K562 (cell line): Measurements from ENCODE around the gene SFPQ. TPM values are rescaled to one million over a fixed set of nuclear protein-coding genes. Genes with fewer than 3 reads are reported as not detected.
A peak's percentile ranks its signal among the peaks of the same experiment; 100 is the strongest.

Experiments used
- ADNP ChIP-seq: fragments of 200-800 bp; sonication (Bioruptor generic); IDR thresholded peaks from 2 replicates; pipeline ENCODE4 v1.6.1; 2016; ENCODE audit warnings: missing genetic modification characterization, missing compliant biosample characterization
- AFF4 ChIP-seq: sonication (generic); formaldehyde crosslinking; IDR thresholded peaks from 2 replicates; pipeline ENCODE4 v1.8.0; 2023; ENCODE audit warnings: mild to moderate bottlenecking, missing genetic modification reagents
- CTBP1 ChIP-seq: fragments of 450-650 bp; IDR thresholded peaks from 2 replicates; pipeline ENCODE4 v1.6.1; 2016; ENCODE audit warnings: borderline replicate concordance
- DIDO1 ChIP-seq: fragments of 450-650 bp; IDR thresholded peaks from 2 replicates; pipeline ENCODE4 v1.6.1; 2016; ENCODE audit warnings: low read depth, missing biosample characterization, missing genetic modification characterization
- POLR2A ChIP-seq: fragments of 450-650 bp; conservative IDR thresholded peaks from 2 replicates; pipeline ENCODE4 v1.6.1; 2016
- PREB ChIP-seq: sonication (generic); formaldehyde crosslinking; IDR thresholded peaks from 2 replicates; pipeline ENCODE4 v1.8.1; 2023; ENCODE audit warnings: mild to moderate bottlenecking, missing genetic modification reagents
- PRMT5 ChIP-seq: sonication (generic); formaldehyde crosslinking; IDR thresholded peaks from 2 replicates; pipeline ENCODE4 v1.5.0; 2020; ENCODE audit warnings: missing genetic modification reagents
- PTTG1 ChIP-seq: fragments of 450-650 bp; IDR thresholded peaks from 2 replicates; pipeline ENCODE4 v1.6.1; 2016; ENCODE audit warnings: low read depth, mild to moderate bottlenecking, missing genetic modification characterization, missing compliant biosample characterization
- ZNF12 ChIP-seq: sonication (generic); formaldehyde crosslinking; IDR thresholded peaks from 2 replicates; pipeline ENCODE4 v1.4.0; 2020; ENCODE audit warnings: mild to moderate bottlenecking, missing genetic modification reagents
- ZNF639 ChIP-seq, 2 experiments: fragments of 200-800 bp in 1 of 2; sonication (Bioruptor generic) in 1 of 2; sonication (generic) in 1 of 2; formaldehyde crosslinking in 1 of 2; IDR thresholded peaks in 1 of 2; conservative IDR thresholded peaks in 1 of 2; 2 replicates each; pipeline versions ENCODE4 v1.5.0 to v1.6.1; 2016 to 2020; ENCODE audit warnings: missing compliant biosample characterization in 1 of 2, missing genetic modification characterization in 1 of 2, missing genetic modification reagents in 1 of 2
- ZNF77 ChIP-seq: fragments of 250-450 bp; sonication (Bioruptor Pico); IDR thresholded peaks from 2 replicates; pipeline ENCODE4 v1.5.0; 2020
- polyA plus RNA-seq, 8 experiments: library from polyadenylated mRNA; depleted of rRNA in 4 of 8; stranded (reverse) in 5 of 8; unstranded in 3 of 8; fragments of >200 nt; fragmentation: Nextera tagmentation in 2 of 8; fragmentation: Illumina TruSeq in 1 of 8; extraction: Ambion mirVana in 2 of 8; extraction: Trizol in 1 of 8; gene quantifications; 2 replicates each; pipeline versions ENCODE4 v1.2.1 to v1.2.3, GENCODE V29; 2011 to 2014; ENCODE audit warnings: inconsistent platforms in 1 of 8, missing spikeins in 1 of 8
- total RNA-seq, 7 experiments: library from RNA; depleted of rRNA in 6 of 7; stranded (reverse); fragments of >200 nt in 6 of 7; fragmentation: Illumina TruSeq in 2 of 7; extraction: Trizol in 2 of 7; gene quantifications; 2 replicates each; pipeline versions ENCODE4 v1.2.1 to v1.2.3, GENCODE V29; 2011 to 2021; ENCODE audit warnings: low replicate concordance in 1 of 7
- TF ChIP-seq, protein P1 (sequence below), 2 experiments: fragments of 250-450 bp in 1 of 2; fragments of 450-650 bp in 1 of 2; sonication (Bioruptor Pico) in 1 of 2; IDR thresholded peaks; 2 replicates each; pipeline versions ENCODE4 v1.6.1 to v1.8.0; 2016 to 2021; ENCODE audit warnings: mild to moderate bottlenecking in 2 of 2, moderate library complexity in 2 of 2, missing compliant biosample characterization in 1 of 2, missing genetic modification characterization in 1 of 2
- TF ChIP-seq, protein P2 (sequence below): fragments of 250-450 bp; sonication (Bioruptor Pico); IDR thresholded peaks from 2 replicates; pipeline ENCODE4 v1.5.0; 2020; ENCODE audit warnings: mild to moderate bottlenecking, borderline replicate concordance
- TF ChIP-seq, protein P3 (sequence below): fragments of 450-650 bp; conservative IDR thresholded peaks from 2 replicates; pipeline ENCODE4 v1.6.1; 2016; ENCODE audit warnings: missing genetic modification characterization, low read depth, mild to moderate bottlenecking, control low read depth, missing compliant biosample characterization

SFPQ gene
- total and polyA plus RNA-seq, 9 of the 15 experiments (the other 6 are each of a cell fraction or from before 2014, with no cell fraction given) = 69.7 to 562 (median 399) TPM

GRCh38 chr1:35192056-35192852 lies 691 bp downstream of the SFPQ start (continued):
- 0 out of 2 replicates have a peak, but pooled peaks have one; percentile 9 for TF ChIP-seq AFF4 (CRISPR knock-in tag)
- no peak for TF ChIP-seq ZNF77 (CRISPR knock-in tag)
- TF ChIP-seq PRMT5 = no peak
- TF ChIP-seq ZNF639 (CRISPR knock-in tag; conservative IDR thresholded peaks at IDR 0.05 in 1 of 2, IDR thresholded peaks at IDR 0.05 in 1 of 2) = peak in 1 of 2 experiments; percentile 89; a peak in 2 of 4 replicates
- TF ChIP-seq ZNF12 = 0 out of 2 replicates have a peak, but pooled peaks have one; percentile 49
- no peak for TF ChIP-seq PTTG1
- no peak for TF ChIP-seq DIDO1
- TF ChIP-seq, protein P1, sequence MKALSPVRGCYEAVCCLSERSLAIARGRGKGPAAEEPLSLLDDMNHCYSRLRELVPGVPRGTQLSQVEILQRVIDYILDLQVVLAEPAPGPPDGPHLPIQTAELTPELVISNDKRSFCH (CRISPR knock-in tag; IDR thresholded peaks at IDR 0.05) = no peak
- TF ChIP-seq, protein P1 (tag; IDR thresholded peaks at IDR 0.05) = peak; percentile 51; the same call in 1 of the 2 replicates
- TF ChIP-seq POLR2A = no peak; the same call in 1 of the 2 replicates
- no peak for TF ChIP-seq ADNP (tag)
- TF ChIP-seq, protein P2, sequence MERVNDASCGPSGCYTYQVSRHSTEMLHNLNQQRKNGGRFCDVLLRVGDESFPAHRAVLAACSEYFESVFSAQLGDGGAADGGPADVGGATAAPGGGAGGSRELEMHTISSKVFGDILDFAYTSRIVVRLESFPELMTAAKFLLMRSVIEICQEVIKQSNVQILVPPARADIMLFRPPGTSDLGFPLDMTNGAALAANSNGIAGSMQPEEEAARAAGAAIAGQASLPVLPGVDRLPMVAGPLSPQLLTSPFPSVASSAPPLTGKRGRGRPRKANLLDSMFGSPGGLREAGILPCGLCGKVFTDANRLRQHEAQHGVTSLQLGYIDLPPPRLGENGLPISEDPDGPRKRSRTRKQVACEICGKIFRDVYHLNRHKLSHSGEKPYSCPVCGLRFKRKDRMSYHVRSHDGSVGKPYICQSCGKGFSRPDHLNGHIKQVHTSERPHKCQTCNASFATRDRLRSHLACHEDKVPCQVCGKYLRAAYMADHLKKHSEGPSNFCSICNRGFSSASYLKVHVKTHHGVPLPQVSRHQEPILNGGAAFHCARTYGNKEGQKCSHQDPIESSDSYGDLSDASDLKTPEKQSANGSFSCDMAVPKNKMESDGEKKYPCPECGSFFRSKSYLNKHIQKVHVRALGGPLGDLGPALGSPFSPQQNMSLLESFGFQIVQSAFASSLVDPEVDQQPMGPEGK (CRISPR knock-in tag) = no peak
- TF ChIP-seq, protein P3, sequence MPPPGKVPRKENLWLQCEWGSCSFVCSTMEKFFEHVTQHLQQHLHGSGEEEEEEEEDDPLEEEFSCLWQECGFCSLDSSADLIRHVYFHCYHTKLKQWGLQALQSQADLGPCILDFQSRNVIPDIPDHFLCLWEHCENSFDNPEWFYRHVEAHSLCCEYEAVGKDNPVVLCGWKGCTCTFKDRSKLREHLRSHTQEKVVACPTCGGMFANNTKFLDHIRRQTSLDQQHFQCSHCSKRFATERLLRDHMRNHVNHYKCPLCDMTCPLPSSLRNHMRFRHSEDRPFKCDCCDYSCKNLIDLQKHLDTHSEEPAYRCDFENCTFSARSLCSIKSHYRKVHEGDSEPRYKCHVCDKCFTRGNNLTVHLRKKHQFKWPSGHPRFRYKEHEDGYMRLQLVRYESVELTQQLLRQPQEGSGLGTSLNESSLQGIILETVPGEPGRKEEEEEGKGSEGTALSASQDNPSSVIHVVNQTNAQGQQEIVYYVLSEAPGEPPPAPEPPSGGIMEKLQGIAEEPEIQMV (tag) = no peak
- peak; percentile 37; the same call in 1 of the 2 replicates for TF ChIP-seq CTBP1
- TF ChIP-seq PREB (CRISPR knock-in tag) = no peak
